ENCODE data around the gene UGT1A10. TPM values are rescaled to one million over a fixed set of nuclear protein-coding genes. Genes with fewer than 3 reads are reported as not detected.

UGT1A10 gene
- total RNA-seq, 1 donor: not detected

- H3K4me1 ChIP-seq (ENCODE audit: insufficient read depth, low read length): peaks cover 5% of the 10 kb centered on the region
- H4K20me1 ChIP-seq (ENCODE audit: insufficient read depth, low read length): no peaks in the 10 kb centered on the region
- H3K36me3 ChIP-seq (ENCODE audit: insufficient read depth, low read length): no peaks in the 10 kb centered on the region
- H3K4me3 ChIP-seq (ENCODE audit: insufficient read depth, low read length): no peak overlapping the region
- TF ChIP-seq CTCF (IDR thresholded peaks at IDR 0.05; ENCODE audit: extremely low read depth, low read depth, low read length): no peak
- no peaks in the 10 kb centered on the region for H3K79me2 ChIP-seq (ENCODE audit: insufficient read depth, low read length)
- no peak overlapping the region for H3K27ac ChIP-seq (ENCODE audit: low read depth, low read length)
- DNase-seq (ENCODE audit: insufficient read length, low spot score, missing footprints): no peak
- no peak overlapping the region for H2AFZ ChIP-seq (ENCODE audit: low read length)
- peaks cover 3% of the 10 kb centered on the region for H3K27me3 ChIP-seq (ENCODE audit: insufficient read depth, low read length)
- peaks cover 3% of the 10 kb centered on the region for H3K9me3 ChIP-seq (ENCODE audit: low read depth, low read length)
- H3K4me2 ChIP-seq (ENCODE audit: insufficient read depth, low read length): no peak overlapping the region
Measured at GRCh38 chr2:233754872-233755611, 118.8 kb downstream of the UGT1A10 start.

- no peaks in the 10 kb centered on the region for H3K79me2 ChIP-seq (ENCODE audit: insufficient read depth, low read length)
- no peak overlapping the region for H3K4me2 ChIP-seq (ENCODE audit: insufficient read depth, low read length)
- H3K9me3 ChIP-seq (ENCODE audit: low read depth, low read length): no peaks in the 10 kb centered on the region
- no peak overlapping the region for H2AFZ ChIP-seq (ENCODE audit: low read length)
- peaks cover 9% of the 10 kb centered on the region for H3K4me1 ChIP-seq (ENCODE audit: insufficient read depth, low read length)
- DNase-seq (ENCODE audit: insufficient read length, low spot score, missing footprints): no peak
- no peaks in the 10 kb centered on the region for H4K20me1 ChIP-seq (ENCODE audit: insufficient read depth, low read length)
- no peaks in the 10 kb centered on the region for H3K36me3 ChIP-seq (ENCODE audit: insufficient read depth, low read length)
- H3K27me3 ChIP-seq (ENCODE audit: insufficient read depth, low read length): peaks cover 3% of the 10 kb centered on the region
- H3K4me3 ChIP-seq (ENCODE audit: insufficient read depth, low read length): no peak overlapping the region
- TF ChIP-seq CTCF (IDR thresholded peaks at IDR 0.05; ENCODE audit: extremely low read depth, low read depth, low read length): no peak
- H3K27ac ChIP-seq (ENCODE audit: low read depth, low read length): no peak overlapping the region
Measured at GRCh38 chr2:233756429-233757081, 120.3 kb downstream of the UGT1A10 start.

GRCh38 chr2:233758141-233758540, 121.9 kb downstream of the UGT1A10 start:
- Histone ChIP-seq H2AFZ (ENCODE audit: low read length) (no peak overlapping the region), H3K27me3 (ENCODE audit: insufficient read depth, low read length) (peaks cover 3% of the 10 kb centered on the region), H3K4me2 (ENCODE audit: insufficient read depth, low read length) (no peak overlapping the region), H3K9me3 (ENCODE audit: low read depth, low read length) (no peaks in the 10 kb centered on the region), H3K4me3 (ENCODE audit: insufficient read depth, low read length) (no peak overlapping the region), H3K27ac (ENCODE audit: low read depth, low read length) (no peak overlapping the region), H3K36me3 (ENCODE audit: insufficient read depth, low read length) (no peaks in the 10 kb centered on the region), H4K20me1 (ENCODE audit: insufficient read depth, low read length) (no peaks in the 10 kb centered on the region), H3K79me2 (ENCODE audit: insufficient read depth, low read length) (no peaks in the 10 kb centered on the region), H3K4me1 (ENCODE audit: insufficient read depth, low read length) (peaks cover 12% of the 10 kb centered on the region)
- no peak for DNase-seq (ENCODE audit: insufficient read length, low spot score, missing footprints)
- TF ChIP-seq CTCF (IDR thresholded peaks at IDR 0.05; ENCODE audit: extremely low read depth, low read depth, low read length): no peak

GRCh38 chr2:233758849-233759248, 122.6 kb downstream of the UGT1A10 start:
- H3K79me2 ChIP-seq (ENCODE audit: insufficient read depth, low read length): no peaks in the 10 kb centered on the region
- H3K4me1 ChIP-seq (ENCODE audit: insufficient read depth, low read length): peaks cover 18% of the 10 kb centered on the region
- no peaks in the 10 kb centered on the region for H3K36me3 ChIP-seq (ENCODE audit: insufficient read depth, low read length)
- no peak for TF ChIP-seq CTCF (IDR thresholded peaks at IDR 0.05; ENCODE audit: extremely low read depth, low read depth, low read length)
- no peak for DNase-seq (ENCODE audit: insufficient read length, low spot score, missing footprints)
- no peak overlapping the region for H3K27ac ChIP-seq (ENCODE audit: low read depth, low read length)
- no peaks in the 10 kb centered on the region for H4K20me1 ChIP-seq (ENCODE audit: insufficient read depth, low read length)
- no peak overlapping the region for H3K4me2 ChIP-seq (ENCODE audit: insufficient read depth, low read length)
- no peaks in the 10 kb centered on the region for H3K27me3 ChIP-seq (ENCODE audit: insufficient read depth, low read length)
- H3K9me3 ChIP-seq (ENCODE audit: low read depth, low read length): no peaks in the 10 kb centered on the region
- no peak overlapping the region for H3K4me3 ChIP-seq (ENCODE audit: insufficient read depth, low read length)
- H2AFZ ChIP-seq (ENCODE audit: low read length): no peak overlapping the region

Data from osteoblast (primary cell).